ENCODE data around the gene SOD3. TPM values are rescaled to one million over a fixed set of nuclear protein-coding genes. Genes with fewer than 3 reads are reported as not detected.

The SOD3 gene
- total and polyA plus RNA-seq, 10 of the 15 experiments (the other 5 are each of a cell fraction or from before 2014, with no cell fraction given): not detected

GRCh38 chr4:24770667-24771066 lies 24.7 kb upstream of the SOD3 start:
- in situ Hi-C loops (cut with MboI) (no loop called here), intact Hi-C loops (cut with micrococcal nuclease; ENCODE audit: unreplicated experiment) (no loop called here)
- no peaks in the 10 kb centered on the region for H3K36me3 ChIP-seq (ENCODE audit: control insufficient read depth in 2 of 2, insufficient read depth in 2 of 2, low read length in 1 of 2)
- no peak overlapping the region for H3K9ac ChIP-seq (ENCODE audit: control insufficient read depth, insufficient read depth, low read length)
- no TSS peak for BruUV-seq (replicated peaks)
- no peak overlapping the region for H2AFZ ChIP-seq (ENCODE audit: control insufficient read depth, low read depth, low read length)
- H3K27ac ChIP-seq (ENCODE audit: control insufficient read depth, insufficient read depth): no peak overlapping the region
- ATAC-seq (no peak), FAIRE-seq (no peak), DNase-seq (ENCODE audit: low read depth, low spot score) (no peak)
- peaks cover 11% of the 10 kb centered on the region for H3K4me1 ChIP-seq (ENCODE audit: control insufficient read depth, insufficient read depth, low read length)
- WGBS (ENCODE audit: insufficient coverage, insufficient replicate concordance, low lambda C conversion rate, missing lambda C conversion rate): 29% methylated on average over 4 of the region's 4 CpGs
- ChIA-PET CTCF (interaction anchor here (1.3 kb wide), 1 partner anchor 282 kb away, joined by 3 read pairs; no protein-coding TSS in a partner anchor), POLR2A (no interaction called here), RAD21 (ENCODE audit: unreplicated experiment) (no interaction called here), SMC1A (ENCODE audit: uncharacterized antibody, unreplicated experiment) (no interaction called here)
- no peaks in the 10 kb centered on the region; the same call in 2 of the 3 replicates for H3K9me3 ChIP-seq (replicated peaks; ENCODE audit: control insufficient read depth, insufficient read depth, low read length)
- H3K4me2 ChIP-seq (ENCODE audit: control insufficient read depth, insufficient read depth): no peak overlapping the region
- no peaks in the 10 kb centered on the region for H4K20me1 ChIP-seq (ENCODE audit: control insufficient read depth, insufficient read depth)
- H3K4me3 ChIP-seq: no peak overlapping the region
- no peaks in the 10 kb centered on the region for H3K79me2 ChIP-seq (ENCODE audit: control insufficient read depth, insufficient read depth, low read length)
- no peaks in the 10 kb centered on the region for H3K27me3 ChIP-seq (replicated peaks in 1 of 2; ENCODE audit: control insufficient read depth in 2 of 2, insufficient read depth in 2 of 2, low read length in 1 of 2)
- TF ChIP-seq TBL1XR1 (IDR thresholded peaks at IDR 0.05; ENCODE audit: low read depth, low read length) (no peak), SP1 (IDR thresholded peaks at IDR 0.05; ENCODE audit: low read depth, low read length) (no peak), MYC (IDR thresholded peaks at IDR 0.05; ENCODE audit: insufficient read depth, insufficient read length, insufficient replicate concordance, low read length, severe bottlenecking) (no peak), CBX3 (IDR thresholded peaks at IDR 0.05; ENCODE audit: borderline replicate concordance, low read depth) (no peak), TCF3 (IDR thresholded peaks at IDR 0.05; ENCODE audit: borderline replicate concordance, insufficient read depth, low read depth, low read length) (no peak), POU2F2 (IDR thresholded peaks at IDR 0.05; ENCODE audit: borderline replicate concordance, low read depth, low read length) (no peak), NR2C2 (IDR thresholded peaks at IDR 0.05; ENCODE audit: borderline replicate concordance, control insufficient read depth, insufficient read length, low read depth) (no peak), CBX5 (IDR thresholded peaks at IDR 0.05; ENCODE audit: low read depth) (no peak), MEF2A (IDR thresholded peaks at IDR 0.05; ENCODE audit: insufficient read depth, low read depth, low read length) (no peak), ELK1 (IDR thresholded peaks at IDR 0.05; ENCODE audit: low read depth, low read length) (no peak), ZNF687 (IDR thresholded peaks at IDR 0.05) (no peak), GATAD2B (conservative IDR thresholded peaks at IDR 0.05; ENCODE audit: low read depth) (no peak), ZNF384 (IDR thresholded peaks at IDR 0.05; ENCODE audit: borderline replicate concordance, low read depth, low read length) (no peak), BHLHE40 (IDR thresholded peaks at IDR 0.05; ENCODE audit: borderline replicate concordance in 1 of 2, low read depth in 2 of 2, low read length in 1 of 2) (no peak), ZNF274 (IDR thresholded peaks at IDR 0.05; ENCODE audit: insufficient read depth, insufficient read length) (no peak), BACH1 (IDR thresholded peaks at IDR 0.05; ENCODE audit: borderline replicate concordance) (no peak), MYB (IDR thresholded peaks at IDR 0.05; ENCODE audit: borderline replicate concordance, low read depth, low read length) (no peak), JUND (IDR thresholded peaks at IDR 0.05; ENCODE audit: low read depth, low read length) (no peak), CHD4 (IDR thresholded peaks at IDR 0.05) (no peak)

Measured in GM12878 (cell line).